Measurements from ENCODE around the gene IFFO2.
A peak's percentile ranks its signal among the peaks of the same experiment; 100 is the strongest.

- TF ChIP-seq POLR2A (IDR thresholded peaks at IDR 0.05): no peak
- TF ChIP-seq CTCF (IDR thresholded peaks at IDR 0.05): no peak
- peak in 2 of 3 donors; percentile 12 to 18 for TF ChIP-seq POLR2AphosphoS5 (IDR thresholded peaks at IDR 0.05)
- TF ChIP-seq EP300 (IDR thresholded peaks at IDR 0.05; ENCODE audit: low read depth): no peak
Observed at GRCh38 chr1:18926315-18927081, 30.0 kb downstream of the IFFO2 start.

All from transverse colon (tissue), 4 donors.